Measurements from ENCODE around the gene MYRF. TPM values are rescaled to one million over a fixed set of nuclear protein-coding genes. Genes with fewer than 3 reads are reported as not detected.

The MYRF gene
- total and polyA plus RNA-seq, 2 of the 13 experiments (the other 11 are each of a cell fraction or from before 2014, with no cell fraction given) = 10.2 to 25.9 TPM

GRCh38 chr11:61792310-61793082 is 40.1 kb downstream of the MYRF start, which contains the start of the genes FEN1 and TMEM258 (continued):
- TF ChIP-seq, protein P1, sequence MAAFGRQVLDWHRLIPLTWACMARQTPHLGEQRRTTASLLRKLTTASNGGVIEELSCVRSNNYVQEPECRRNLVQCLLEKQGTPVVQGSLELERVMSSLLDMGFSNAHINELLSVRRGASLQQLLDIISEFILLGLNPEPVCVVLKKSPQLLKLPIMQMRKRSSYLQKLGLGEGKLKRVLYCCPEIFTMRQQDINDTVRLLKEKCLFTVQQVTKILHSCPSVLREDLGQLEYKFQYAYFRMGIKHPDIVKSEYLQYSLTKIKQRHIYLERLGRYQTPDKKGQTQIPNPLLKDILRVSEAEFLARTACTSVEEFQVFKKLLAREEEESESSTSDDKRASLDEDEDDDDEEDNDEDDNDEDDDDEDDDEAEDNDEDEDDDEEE (CRISPR knock-in tag; IDR thresholded peaks at IDR 0.05) = peak; percentile 70
- TF ChIP-seq HHEX (CRISPR knock-in tag; IDR thresholded peaks at IDR 0.05) (no peak), PRMT3 (CRISPR knock-in tag; IDR thresholded peaks at IDR 0.05; ENCODE audit: borderline replicate concordance, low read depth) (no peak; the same call in 1 of the 2 replicates), ZNF124 (CRISPR knock-in tag; IDR thresholded peaks at IDR 0.05) (peak; percentile 24; the same call in 1 of the 2 replicates), ZNF12 (CRISPR knock-in tag; IDR thresholded peaks at IDR 0.05) (0 out of 2 replicates have a peak, but pooled peaks have one; percentile 8), ZNF282 (IDR thresholded peaks at IDR 0.05; ENCODE audit: partially characterized antibody) (no peak), LBX2 (CRISPR knock-in tag; IDR thresholded peaks at IDR 0.05; ENCODE audit: borderline replicate concordance) (no peak), ZFP91 (CRISPR knock-in tag; IDR thresholded peaks at IDR 0.05; ENCODE audit: borderline replicate concordance) (peak; percentile 85; the same call in 1 of the 2 replicates), ZSCAN12 (CRISPR knock-in tag; IDR thresholded peaks at IDR 0.05) (no peak), ZBTB49 (CRISPR knock-in tag; IDR thresholded peaks at IDR 0.05; ENCODE audit: borderline replicate concordance) (no peak), GTF3A (CRISPR knock-in tag; conservative IDR thresholded peaks at IDR 0.05) (0 out of 2 replicates have a peak, but pooled peaks have one; percentile 48)
- TF ChIP-seq, protein P2, sequence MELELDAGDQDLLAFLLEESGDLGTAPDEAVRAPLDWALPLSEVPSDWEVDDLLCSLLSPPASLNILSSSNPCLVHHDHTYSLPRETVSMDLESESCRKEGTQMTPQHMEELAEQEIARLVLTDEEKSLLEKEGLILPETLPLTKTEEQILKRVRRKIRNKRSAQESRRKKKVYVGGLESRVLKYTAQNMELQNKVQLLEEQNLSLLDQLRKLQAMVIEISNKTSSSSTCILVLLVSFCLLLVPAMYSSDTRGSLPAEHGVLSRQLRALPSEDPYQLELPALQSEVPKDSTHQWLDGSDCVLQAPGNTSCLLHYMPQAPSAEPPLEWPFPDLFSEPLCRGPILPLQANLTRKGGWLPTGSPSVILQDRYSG (CRISPR knock-in tag; IDR thresholded peaks at IDR 0.05) = peak; percentile 59
- TF ChIP-seq, protein P3, sequence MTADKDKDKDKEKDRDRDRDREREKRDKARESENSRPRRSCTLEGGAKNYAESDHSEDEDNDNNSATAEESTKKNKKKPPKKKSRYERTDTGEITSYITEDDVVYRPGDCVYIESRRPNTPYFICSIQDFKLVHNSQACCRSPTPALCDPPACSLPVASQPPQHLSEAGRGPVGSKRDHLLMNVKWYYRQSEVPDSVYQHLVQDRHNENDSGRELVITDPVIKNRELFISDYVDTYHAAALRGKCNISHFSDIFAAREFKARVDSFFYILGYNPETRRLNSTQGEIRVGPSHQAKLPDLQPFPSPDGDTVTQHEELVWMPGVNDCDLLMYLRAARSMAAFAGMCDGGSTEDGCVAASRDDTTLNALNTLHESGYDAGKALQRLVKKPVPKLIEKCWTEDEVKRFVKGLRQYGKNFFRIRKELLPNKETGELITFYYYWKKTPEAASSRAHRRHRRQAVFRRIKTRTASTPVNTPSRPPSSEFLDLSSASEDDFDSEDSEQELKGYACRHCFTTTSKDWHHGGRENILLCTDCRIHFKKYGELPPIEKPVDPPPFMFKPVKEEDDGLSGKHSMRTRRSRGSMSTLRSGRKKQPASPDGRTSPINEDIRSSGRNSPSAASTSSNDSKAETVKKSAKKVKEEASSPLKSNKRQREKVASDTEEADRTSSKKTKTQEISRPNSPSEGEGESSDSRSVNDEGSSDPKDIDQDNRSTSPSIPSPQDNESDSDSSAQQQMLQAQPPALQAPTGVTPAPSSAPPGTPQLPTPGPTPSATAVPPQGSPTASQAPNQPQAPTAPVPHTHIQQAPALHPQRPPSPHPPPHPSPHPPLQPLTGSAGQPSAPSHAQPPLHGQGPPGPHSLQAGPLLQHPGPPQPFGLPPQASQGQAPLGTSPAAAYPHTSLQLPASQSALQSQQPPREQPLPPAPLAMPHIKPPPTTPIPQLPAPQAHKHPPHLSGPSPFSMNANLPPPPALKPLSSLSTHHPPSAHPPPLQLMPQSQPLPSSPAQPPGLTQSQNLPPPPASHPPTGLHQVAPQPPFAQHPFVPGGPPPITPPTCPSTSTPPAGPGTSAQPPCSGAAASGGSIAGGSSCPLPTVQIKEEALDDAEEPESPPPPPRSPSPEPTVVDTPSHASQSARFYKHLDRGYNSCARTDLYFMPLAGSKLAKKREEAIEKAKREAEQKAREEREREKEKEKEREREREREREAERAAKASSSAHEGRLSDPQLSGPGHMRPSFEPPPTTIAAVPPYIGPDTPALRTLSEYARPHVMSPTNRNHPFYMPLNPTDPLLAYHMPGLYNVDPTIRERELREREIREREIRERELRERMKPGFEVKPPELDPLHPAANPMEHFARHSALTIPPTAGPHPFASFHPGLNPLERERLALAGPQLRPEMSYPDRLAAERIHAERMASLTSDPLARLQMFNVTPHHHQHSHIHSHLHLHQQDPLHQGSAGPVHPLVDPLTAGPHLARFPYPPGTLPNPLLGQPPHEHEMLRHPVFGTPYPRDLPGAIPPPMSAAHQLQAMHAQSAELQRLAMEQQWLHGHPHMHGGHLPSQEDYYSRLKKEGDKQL (CRISPR knock-in tag; IDR thresholded peaks at IDR 0.05; ENCODE audit: low read depth) = peak; percentile 13; the same call in 1 of the 2 replicates
- TF ChIP-seq, protein P4, sequence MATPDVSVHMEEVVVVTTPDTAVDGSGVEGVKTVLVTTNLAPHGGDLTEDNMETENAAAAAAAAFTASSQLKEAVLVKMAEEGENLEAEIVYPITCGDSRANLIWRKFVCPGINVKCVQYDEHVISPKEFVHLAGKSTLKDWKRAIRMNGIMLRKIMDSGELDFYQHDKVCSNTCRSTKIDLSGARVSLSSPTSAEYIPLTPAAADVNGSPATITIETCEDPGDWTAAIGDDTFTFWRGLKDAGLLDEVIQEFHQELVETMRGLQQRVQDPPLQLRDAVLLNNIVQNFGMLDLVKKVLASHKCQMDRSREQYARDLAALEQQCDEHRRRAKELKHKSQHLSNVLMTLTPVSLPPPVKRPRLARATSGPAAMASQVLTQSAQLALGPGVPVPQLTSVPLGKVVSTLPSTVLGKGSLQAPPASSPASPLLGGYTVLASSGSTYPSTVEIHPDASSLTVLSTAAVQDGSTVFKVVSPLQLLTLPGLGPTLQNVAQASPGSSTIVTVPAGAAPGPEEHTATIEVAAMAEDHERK (CRISPR knock-in tag; IDR thresholded peaks at IDR 0.05; ENCODE audit: low read depth) = peak; percentile 7; the same call in 1 of the 2 replicates

Measured in HepG2 (cell line).